A204.1 (cell line): ENCODE data around the gene ACOXL.

Source experiments
- FAIRE-seq: peaks from 2 replicates; lab custom pipeline; 2012; peaks lifted over from hg19 to GRCh38; lab: Jason Lieb, UNC

ACOXL gene

DNA sequence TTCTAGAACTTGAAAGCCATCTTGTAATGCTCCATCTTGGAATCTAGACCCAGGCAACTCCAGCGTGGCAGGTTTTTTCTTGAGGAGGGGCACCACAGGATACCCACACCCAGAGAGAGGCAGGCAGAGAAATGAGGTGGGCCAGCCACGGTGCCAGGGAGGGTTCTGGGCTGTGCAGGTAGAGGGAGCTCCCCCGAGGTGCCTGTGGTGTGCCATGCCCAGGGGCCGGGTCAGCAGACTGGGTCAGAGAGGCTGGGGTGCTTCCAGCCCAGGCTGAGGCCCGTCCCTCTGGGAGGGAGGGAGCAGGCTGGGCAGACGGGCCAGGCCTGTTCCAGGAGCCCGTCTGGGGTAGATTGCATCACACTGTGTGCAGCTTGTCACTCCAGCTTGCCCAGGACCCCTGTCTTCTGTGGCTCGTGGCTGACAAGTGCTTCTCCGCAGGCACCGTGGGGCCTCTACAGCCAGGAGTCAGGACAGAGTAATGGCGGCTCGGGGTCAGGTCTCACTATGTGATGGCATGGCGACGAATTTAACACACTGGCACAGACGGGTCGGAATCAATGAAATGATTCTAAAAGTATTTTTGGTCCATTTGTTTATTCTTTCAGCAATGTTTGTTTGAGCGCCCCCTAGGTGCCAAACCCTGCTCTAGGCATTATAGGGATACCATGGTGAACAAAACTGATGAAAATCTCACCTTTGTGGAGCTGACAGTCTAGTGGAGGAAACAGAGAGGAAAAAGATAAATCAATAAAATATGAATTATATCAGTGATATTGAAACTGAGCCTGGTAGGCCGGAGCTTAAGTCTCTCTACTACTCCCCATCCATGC, 144.0 kb downstream of the ACOXL start:
- no peak for FAIRE-seq

DNA sequence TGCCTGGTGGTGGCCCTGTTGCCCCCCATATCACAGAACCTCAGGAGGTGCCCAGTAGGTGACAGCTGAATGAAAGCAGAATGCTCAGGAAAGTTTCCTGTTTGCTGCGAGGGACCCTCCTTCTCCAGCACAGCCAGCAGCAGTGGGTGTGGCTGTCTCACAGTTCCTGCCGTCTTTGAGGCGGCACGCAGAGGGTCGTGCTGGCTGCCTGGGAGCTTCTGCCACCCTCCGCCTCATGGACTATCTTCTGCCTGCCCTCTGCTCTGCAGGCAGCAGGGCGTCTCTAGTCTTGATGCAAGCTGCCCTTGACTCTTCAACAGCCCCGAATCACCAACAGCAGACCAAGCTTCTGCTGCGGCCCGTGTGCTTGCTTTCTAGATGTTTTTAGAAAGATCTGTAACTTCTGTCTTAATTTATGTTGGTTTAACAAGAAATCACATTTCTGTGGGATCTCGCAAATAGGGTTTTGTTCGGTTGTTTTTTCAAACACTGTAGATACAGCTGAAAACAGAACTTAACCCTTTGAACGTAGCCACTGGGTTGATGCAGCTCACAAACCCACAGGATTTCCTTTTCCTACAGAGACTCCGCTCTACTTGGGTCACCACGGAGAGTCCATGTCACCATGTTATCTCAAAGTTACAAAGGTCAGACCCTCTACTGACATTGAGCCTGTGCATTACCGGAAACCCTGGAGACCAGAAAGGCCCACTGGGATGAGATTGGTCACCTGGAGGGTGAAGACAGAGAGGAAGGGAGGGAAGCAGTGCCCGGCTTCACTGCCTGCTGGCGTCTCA, 144.9 kb downstream of the ACOXL start:
- no peak for FAIRE-seq

DNA sequence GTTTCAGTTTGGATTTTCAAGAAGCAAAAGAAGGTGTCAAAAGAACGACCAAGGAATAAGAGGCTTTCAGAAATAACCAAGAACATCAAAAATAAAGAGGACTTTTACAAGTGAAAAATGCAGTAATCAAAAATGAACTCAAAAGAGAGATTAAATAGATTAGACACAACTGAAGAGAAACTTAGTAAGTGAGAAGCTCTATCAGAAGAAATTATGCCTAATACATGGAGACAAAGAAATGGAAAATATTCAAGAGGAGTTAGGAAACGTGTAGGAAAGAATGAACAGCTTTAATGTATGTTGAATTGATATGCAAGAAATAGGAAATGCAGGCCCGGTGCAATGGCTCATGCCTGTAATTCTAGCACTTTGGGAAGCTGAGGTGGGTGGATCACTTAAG, 145.8 kb downstream of the ACOXL start:
- FAIRE-seq: no peak

DNA sequence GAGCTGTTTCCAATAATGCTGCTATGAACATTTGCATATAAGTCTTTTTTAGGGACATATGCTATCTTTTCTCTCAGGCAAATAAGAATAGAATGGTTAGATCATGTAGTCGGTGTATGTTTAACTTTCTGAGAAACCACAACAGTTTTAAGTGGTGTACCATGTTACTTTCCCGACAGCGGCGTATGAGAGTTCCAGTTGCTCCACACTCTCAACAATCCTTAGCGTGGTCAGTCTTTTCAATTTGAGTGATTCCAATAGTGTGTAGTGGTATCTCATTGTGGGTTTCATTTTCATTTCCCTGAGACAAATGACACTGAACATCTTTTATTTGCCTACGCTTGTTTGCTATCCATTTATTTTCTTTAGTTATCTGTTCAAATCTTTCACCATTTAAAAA, 149.5 kb downstream of the ACOXL start:
- no peak for FAIRE-seq

DNA sequence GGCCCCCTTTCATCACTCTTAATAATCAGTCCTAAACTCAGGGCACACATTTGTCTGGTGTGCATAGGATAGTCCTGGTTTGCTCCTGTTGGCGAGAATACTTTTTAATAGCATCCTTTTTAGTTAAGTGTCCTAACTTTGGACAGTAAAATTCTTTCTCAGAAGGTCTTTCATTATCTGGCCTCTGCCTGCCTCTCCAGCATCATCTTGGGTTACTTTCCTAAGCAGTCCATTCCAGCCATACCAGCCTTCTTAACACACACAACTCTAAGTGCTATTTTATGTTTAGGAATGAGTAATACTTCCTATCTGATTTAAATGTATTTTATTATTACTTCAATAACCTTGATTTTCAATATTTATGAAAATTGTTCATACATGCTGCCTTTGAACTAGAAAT, 151.0 kb downstream of the ACOXL start:
- FAIRE-seq: no peak

DNA sequence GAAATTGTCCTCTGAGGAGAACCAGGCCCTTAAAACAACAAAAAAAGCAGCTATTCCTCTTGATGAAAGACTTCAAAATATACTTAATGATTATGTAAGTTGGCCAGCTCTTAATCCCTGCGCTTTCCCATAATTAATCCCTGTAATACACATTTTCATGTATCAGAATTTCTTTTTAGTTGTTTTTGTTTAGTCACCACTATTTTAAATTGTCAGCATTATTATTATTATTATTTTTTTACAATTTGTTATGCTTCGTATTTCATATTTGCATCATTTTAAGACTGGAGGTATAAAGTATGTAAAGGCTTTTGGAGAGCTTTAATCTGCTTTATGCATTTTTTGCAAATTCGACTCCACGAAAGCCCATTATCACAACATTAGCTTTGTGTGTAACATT, 152.9 kb downstream of the ACOXL start:
- no peak for FAIRE-seq

DNA sequence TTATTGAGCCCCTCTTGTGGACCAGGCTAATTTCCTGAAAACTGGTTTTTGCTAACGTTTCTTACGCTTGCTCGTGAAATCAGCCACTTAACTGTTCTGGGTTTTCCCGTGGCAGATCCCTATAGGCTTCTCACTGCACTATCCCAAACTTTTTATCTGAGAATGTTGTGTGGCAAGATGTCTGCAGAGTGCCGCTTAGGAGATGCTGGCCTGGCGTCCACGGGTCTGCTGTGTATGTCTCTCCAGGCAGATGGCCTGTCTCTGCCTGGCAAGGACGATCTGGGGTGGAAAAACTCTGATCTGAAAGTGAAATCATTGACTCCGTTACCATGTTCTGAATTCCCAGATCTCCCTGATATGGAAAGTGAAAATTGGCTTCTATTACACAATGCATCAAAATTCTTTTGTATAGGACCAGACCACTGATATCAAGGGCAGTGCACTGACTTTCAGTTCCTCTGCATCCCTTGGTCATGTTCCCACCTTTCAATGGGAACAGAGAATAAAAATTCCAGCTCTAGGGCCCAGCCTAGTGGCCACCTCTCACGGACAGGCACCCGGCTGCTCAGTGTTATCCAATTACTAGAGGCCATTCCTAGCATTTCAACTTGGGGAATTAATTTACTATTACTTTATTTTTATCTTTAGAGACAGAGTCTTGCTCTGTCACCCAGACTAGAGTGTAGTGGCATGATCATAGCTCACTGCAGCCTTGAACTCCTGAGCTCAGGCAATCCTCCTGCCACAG, 154.6 kb downstream of the ACOXL start:
- no peak for FAIRE-seq

DNA sequence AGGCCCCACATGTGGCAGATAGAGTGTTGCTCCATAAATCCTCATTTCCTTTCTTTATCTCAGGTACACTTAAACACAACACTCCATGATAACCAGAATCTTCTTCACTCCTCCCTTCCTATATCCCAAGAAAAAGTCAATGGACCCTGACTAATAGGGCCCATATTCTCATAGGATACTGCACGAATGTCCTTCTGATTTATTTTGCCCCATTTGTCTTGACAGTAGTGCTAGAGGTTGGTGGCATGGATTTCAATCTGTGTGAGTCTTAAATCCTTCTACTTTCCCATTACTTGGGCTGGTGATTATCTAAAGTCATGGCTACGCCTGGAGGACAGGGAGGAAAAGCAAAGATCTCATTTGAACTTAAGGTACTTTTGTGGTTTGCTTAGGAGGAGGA, 156.0 kb downstream of the ACOXL start:
- no peak for FAIRE-seq

DNA sequence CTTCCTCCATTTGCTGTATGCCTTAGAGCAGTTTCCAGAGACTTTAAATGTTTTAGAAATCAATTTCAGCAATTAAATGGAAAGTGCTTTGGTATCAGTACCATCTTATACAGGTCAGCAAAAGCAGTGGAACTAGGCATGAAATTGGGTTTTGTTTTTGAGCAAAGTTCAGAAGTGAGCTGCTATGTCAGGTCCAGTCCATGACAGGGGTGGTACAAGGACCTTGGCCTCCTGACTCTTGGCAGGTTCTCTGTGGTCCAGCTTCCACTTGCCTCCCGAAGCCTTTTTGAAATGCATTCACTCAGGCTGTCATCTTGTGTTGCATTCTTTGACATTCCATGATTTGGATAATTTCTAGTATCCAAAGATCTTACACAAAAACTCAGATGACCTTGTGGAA, 159.3 kb downstream of the ACOXL start:
- FAIRE-seq: no peak

DNA sequence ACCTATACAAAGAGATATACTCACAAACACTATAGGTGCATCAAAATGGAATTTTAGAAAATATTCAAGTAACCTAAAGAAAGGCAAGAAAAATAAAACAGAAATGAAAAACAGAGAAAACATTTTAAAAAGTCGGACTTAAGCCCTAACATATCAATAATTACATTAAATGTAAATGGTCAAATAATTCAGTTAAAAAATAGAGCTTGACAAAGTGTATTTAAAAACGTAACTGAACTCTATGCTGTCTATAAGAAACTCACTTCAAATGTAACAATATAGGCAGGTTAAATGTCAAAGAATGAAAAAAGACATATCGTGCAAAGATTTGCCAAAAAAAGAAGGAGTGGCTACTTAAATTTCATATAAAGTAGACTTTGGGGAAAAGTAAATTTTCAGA, 163.9 kb downstream of the ACOXL start:
- peak; percentile 19 for FAIRE-seq

DNA sequence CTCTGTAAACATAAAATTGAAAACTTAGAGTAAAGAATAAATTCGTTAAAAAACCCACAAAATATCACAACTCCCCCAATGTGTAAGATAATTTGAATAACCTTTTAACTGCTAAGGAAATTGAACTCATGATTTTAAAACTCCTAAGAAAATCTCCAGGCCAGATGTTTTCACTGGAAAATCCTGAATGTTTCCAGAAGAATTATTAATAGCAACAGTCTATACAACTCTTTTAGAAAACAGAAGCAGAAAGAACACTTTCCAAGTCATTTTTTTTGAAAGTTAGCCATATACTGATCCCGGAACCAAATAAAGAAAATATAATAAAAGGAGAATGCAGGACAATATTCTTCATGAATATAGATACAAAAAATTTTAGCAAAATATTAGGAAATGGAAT, 165.6 kb downstream of the ACOXL start:
- FAIRE-seq: no peak

DNA sequence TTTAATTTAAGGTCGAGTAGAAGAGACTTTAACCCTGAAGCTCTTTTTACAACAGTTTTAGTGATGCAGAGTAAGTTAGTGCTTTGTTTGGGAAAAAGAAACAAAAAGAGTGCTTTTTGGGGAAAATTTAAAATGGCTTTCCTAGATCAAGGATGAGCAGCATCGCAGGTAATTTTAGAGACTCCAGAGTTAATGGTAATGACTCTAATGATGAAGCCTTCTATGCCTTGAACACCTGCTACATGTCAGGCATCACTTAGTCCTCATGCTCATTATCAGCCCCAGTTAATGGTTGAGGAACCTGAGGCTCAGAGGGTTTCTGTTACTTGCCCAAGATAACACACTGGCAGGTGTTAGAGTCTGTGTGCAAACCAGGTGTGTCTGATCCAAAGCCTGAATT, 167.8 kb downstream of the ACOXL start:
- FAIRE-seq: no peak

DNA sequence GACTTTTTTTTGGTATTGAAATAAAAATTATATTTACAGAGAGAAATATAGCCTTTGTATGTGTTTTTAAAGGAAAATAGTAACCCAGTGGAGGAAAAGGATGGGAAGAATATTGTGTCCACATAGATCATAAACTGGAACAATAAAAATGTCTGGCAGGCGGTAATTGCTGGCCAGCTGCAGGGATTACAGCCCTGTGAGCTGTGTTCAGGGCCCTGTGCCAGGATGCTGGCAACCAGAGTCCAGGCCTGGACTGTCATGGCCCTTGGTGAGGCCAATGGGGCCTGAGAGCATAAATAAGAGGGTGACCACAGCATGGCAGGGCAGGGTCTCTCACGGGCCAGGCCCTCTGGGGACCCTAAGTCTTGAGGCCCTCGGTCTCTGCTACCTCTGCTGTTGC, 171.2 kb downstream of the ACOXL start:
- no peak for FAIRE-seq

DNA sequence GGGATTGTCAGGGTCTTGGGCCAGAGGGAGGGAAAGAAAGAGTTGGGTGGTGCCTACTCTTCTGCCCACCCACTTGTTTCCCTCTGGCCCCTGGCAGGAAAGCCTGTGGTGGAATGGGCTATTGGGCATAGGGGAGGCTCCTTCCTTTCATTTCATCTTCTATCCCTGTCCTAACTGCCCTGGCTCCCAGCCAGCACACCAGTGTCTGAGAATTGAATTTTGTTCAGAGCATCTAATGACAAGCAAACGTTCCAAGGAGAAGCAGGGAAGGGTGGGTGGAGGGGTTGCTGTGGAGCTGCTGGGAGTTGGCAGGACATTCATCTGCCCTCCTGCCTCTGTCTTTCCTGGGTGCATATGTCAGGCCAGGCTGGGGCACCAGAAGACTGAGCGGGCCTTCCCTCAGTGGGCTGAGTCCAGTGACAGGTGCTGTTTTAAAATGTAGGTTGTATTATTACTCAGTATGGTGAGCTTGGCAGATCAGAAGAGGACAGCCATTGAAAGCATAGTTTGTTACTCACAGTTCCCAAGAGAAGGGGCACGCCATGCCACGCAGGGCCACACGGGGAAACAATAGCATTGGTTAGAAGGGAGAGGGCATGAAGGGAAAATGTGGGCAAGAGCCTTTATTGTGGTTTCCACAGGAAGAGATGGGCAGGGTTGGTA, 171.9 kb downstream of the ACOXL start:
- no peak for FAIRE-seq

DNA sequence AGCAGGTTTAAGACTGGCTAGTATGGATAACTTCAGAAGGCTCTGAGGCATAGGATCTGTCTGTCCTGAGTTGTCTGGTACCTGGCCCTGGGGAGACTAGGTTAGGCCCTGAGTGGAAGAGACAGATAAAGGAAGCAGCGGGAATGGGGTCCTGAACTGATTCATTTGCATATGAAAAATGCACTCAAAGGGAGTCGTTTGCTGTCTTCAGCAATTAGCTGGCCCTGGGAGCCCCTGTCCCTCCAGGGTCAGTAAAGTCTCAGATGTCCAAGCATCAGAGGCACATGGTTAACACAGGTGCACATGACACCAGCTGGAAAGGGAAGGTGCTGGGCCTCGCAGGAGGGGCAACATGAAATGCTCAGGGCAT, 172.4 kb downstream of the ACOXL start:
- FAIRE-seq: no peak

DNA sequence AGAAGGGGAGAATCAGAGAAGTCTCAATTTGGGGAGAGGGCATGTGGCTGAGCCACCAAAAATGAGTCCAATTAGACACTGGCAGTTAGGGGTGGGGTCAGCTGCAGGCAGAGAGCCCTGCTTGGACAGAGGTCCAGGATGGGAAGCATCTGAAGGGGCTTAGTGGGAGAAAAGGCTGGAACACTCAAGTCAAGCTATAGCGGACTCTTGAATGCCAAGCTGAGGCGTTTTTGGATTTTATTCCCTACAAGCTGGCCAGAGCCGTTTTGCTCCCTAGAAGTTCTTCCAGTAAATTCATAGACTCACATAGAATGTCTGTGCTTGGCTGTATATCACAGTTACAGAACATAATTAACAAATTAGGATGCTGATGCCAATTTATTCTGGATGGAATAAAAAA, 172.8 kb downstream of the ACOXL start:
- no peak for FAIRE-seq

DNA sequence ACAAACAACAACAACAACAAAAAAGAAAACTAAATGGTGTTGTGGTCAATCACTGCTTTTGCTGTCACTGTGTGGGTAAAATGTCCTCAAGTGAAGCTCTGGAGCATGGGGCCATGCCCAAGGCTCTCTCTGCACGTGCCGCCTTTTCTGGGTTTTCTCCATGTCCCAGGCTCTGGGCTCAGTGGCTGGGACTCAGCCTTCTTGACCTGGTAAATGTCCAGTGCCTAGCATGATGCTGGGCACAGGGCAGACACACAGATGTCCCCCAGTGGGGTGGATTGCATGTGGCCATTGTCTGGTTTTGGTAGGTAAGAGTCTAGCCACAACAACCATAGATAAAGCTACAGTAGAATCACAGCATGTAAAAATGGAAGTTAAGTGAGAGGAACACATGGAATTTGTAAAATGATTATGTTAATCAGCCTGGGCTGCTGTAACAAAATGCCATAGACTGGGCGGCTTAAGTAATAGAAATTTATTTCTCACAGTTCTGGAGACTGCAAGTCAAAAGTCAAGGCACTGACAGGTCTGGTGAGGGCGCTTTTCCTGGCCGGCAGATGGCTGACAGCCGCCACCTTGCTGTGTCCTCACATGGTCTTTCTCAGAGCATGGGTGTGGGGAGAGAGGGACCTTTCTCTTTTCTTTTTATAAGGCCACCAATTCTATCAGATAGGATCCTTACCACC, 174.4 kb downstream of the ACOXL start:
- no peak for FAIRE-seq

DNA sequence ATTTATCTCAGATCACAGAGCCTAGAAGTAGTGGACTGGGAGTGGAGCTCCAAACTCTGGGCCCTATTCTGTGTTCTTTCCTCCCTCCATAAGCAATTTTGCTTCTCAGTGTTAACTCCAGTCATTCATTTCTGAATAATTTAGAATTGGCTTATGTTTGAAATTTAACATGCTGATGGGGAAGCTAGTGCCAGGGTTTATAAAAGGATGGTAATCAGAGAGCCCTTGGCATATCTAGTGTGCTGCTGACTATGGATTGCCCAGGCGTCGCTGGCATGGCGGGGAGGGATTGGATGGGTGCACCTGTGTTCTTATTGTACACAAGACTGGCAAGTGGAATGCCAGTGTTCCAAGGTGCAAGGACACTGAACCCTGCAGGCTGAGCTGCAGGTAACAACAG, 177.1 kb downstream of the ACOXL start:
- no peak for FAIRE-seq

DNA sequence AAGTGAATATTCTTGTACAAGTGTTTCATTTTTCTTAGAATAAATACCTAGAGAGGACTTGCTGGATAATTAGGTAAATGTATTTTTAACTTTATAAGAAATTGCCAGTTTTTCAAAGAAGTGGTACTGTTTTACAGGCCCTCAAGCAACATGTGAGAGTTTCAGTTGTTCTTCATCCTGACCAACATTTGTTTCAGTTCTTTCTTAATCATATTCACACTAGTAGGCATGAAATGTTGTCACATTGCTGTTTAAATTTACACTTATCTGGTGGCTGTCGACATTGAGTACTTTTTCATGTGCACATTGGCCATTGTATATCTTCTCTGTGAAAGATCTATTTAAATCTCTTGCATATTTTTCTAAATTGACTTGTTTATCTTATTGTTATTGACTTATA, 178.1 kb downstream of the ACOXL start:
- no peak for FAIRE-seq

DNA sequence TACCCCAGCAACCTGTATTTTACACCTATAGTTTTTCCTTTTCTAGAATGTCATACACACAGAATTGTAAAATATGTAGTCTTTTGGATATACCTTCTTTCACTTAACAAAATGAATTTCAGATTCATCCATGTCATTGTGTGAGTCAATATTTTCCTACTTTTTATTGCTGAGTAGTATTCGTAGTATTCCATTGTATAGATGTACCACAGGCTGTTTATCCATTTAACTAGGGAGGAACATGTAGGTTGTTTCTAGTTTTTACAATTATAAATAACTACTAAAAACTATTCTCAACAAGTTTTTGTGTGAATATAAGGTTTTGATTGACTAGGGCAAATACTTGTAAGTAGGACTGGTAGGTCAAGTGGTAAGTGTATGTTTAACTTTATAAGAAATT, 187.4 kb downstream of the ACOXL start:
- FAIRE-seq: no peak

DNA sequence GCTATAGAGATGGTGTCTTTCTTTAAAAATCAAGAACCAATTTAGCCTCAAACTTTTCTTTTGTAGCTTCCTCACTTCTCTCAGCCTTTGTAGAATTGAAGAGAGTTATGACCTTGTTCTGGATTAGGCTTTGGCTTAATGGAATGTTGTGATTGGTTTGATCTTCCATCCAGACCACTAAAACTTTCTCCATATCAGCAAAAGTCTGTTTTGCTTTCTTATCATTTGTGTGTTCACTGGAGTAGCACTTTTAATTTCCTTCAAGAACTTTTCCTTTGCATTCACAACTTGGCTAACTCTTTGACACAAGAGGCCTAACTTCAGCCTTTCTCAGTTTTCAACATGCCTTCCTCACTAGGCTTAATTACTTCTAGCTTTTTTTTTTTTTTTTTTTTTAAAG, 193.1 kb downstream of the ACOXL start:
- FAIRE-seq: no peak

DNA sequence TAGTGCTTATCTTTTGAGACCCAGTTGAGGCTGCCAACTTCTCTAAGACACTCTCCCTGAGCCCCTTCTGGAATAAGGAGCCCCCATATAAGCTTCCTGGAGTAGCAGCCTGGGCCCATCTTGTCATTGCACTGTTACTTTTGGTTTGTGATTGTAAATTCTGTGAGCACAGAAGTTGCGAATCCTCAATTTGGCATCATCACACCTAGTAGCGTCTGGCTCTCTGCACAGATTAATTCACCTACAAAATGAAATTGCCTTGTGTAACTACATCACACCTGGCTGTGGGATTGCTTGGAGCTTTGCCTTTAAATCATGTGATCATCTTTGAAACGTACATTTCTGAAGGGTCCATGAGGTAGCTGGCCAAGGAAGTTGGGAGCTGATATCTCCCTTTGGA, 195.2 kb downstream of the ACOXL start:
- no peak for FAIRE-seq
